Adrenal gland (tissue), 5 donors: Measurements from ENCODE around the gene CCL19.

Experiments
- POLR2A ChIP-seq, 2 donors: fragments of 450-650 bp; IDR thresholded peaks; one replicate each; pipeline ENCODE4 v1.6.1; 2017; ENCODE audit warnings: antibody characterized with exemption in 2 of 2, mild to moderate bottlenecking in 2 of 2, moderate library complexity in 1 of 2
- TF ChIP-seq, protein P1 (sequence below), 6 experiments: fragments of 450-650 bp in 4 of 6; fragments of 200-600 bp in 2 of 6; sonication (generic) in 1 of 6; IDR thresholded peaks; 1 replicate in 5 of 6; 2 replicates in 1 of 6; pipeline versions ENCODE4 v1.5.1 to v1.8.0; 2016 to 2021; ENCODE audit warnings: antibody characterized with exemption in 6 of 6, mild to moderate bottlenecking in 2 of 6, moderate library complexity in 1 of 6
- donor health status: DM: no; HTN: no; CAD: no.

DNA sequence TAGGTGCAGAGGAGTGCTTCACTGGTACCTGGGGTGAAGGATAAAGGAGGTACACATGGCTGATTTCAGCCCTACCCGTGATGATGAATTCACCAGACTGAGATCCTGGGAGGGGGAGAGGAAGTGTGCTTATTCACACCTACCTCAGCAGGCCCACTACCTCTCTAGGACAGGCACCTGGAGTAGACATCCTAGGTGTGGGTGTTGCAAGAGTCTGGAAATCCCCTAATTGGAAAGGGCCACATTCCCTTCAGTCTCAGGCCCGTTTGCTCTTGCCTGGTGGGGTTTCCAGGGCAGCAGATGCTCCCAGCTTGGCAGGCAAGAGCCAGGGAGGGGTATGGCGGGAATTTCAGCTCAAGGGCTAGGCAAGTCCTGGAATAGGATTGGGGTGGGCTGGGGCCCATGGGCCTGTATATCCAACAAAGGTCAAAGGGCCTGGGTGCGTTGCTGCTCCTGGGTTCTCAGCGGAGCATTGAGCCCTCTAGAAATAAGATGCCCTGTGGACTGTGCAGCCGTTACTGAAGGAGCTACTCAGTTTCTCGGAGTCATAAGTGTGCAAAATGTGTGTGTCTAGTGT lies 24.7 kb upstream of the CCL19 start:
- TF ChIP-seq, protein P1, sequence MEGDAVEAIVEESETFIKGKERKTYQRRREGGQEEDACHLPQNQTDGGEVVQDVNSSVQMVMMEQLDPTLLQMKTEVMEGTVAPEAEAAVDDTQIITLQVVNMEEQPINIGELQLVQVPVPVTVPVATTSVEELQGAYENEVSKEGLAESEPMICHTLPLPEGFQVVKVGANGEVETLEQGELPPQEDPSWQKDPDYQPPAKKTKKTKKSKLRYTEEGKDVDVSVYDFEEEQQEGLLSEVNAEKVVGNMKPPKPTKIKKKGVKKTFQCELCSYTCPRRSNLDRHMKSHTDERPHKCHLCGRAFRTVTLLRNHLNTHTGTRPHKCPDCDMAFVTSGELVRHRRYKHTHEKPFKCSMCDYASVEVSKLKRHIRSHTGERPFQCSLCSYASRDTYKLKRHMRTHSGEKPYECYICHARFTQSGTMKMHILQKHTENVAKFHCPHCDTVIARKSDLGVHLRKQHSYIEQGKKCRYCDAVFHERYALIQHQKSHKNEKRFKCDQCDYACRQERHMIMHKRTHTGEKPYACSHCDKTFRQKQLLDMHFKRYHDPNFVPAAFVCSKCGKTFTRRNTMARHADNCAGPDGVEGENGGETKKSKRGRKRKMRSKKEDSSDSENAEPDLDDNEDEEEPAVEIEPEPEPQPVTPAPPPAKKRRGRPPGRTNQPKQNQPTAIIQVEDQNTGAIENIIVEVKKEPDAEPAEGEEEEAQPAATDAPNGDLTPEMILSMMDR (IDR thresholded peaks at IDR 0.05), result no peak
- no peak for TF ChIP-seq POLR2A (IDR thresholded peaks at IDR 0.05)
